ENCODE results near the gene CFAP57. TPM values are rescaled to one million over a fixed set of nuclear protein-coding genes. Genes with fewer than 3 reads are reported as not detected.

Gene CFAP57
- total and polyA plus RNA-seq, 2 of the 13 experiments (the other 11 are each of a cell fraction or from before 2014, with no cell fraction given): 0.01 TPM; not detected in 1

- TF ChIP-seq, protein P1, sequence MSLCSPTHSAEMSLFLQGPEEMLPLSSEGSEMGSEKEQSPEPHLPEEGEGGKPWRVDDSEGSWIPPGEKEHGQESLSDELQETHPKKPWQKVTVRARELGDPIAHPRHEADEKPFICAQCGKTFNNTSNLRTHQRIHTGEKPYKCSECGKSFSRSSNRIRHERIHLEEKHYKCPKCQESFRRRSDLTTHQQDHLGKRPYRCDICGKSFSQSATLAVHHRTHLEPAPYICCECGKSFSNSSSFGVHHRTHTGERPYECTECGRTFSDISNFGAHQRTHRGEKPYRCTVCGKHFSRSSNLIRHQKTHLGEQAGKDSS (CRISPR knock-in tag; IDR thresholded peaks at IDR 0.05; ENCODE audit: borderline replicate concordance, low read depth): no peak
- TF ChIP-seq ZNF337 (CRISPR knock-in tag; IDR thresholded peaks at IDR 0.05; ENCODE audit: borderline replicate concordance, low read depth) (no peak), ZNF709 (CRISPR knock-in tag; IDR thresholded peaks at IDR 0.05) (peak; percentile 43; the same call in 1 of the 2 replicates), ZNF772 (CRISPR knock-in tag; IDR thresholded peaks at IDR 0.05) (0 out of 2 replicates have a peak, but pooled peaks have one; percentile 21), SYNCRIP (IDR thresholded peaks at IDR 0.05; ENCODE audit: insufficient read depth, low read depth, low read length) (no peak), FOXO1 (CRISPR knock-in tag; IDR thresholded peaks at IDR 0.05) (peak; percentile 58; the same call in 1 of the 2 replicates), RARG (CRISPR knock-in tag; IDR thresholded peaks at IDR 0.05; ENCODE audit: low read depth) (no peak), LRRFIP1 (CRISPR knock-in tag; conservative IDR thresholded peaks at IDR 0.05) (no peak), ZNF33B (CRISPR knock-in tag; IDR thresholded peaks at IDR 0.05) (0 out of 2 replicates have a peak, but pooled peaks have one; percentile 56), KDM1A (CRISPR knock-in tag; IDR thresholded peaks at IDR 0.05) (no peak), ZHX2 (IDR thresholded peaks at IDR 0.05; ENCODE audit: low read depth) (no peak), ZHX2 (CRISPR knock-in tag; IDR thresholded peaks at IDR 0.05; ENCODE audit: borderline replicate concordance) (no peak), SMARCC2 (IDR thresholded peaks at IDR 0.05) (no peak), RBM22 (optimal IDR thresholded peaks at IDR 0.05; ENCODE audit: low read length) (no peak), HNRNPLL (IDR thresholded peaks at IDR 0.05; ENCODE audit: low read depth, low read length, poor library complexity, severe bottlenecking) (peak; percentile 39), JUN (CRISPR knock-in tag; IDR thresholded peaks at IDR 0.05) (no peak), PLRG1 (conservative IDR thresholded peaks at IDR 0.05) (no peak)
- TF ChIP-seq, protein P2, sequence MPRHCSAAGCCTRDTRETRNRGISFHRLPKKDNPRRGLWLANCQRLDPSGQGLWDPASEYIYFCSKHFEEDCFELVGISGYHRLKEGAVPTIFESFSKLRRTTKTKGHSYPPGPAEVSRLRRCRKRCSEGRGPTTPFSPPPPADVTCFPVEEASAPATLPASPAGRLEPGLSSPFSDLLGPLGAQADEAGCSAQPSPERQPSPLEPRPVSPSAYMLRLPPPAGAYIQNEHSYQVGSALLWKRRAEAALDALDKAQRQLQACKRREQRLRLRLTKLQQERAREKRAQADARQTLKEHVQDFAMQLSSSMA (CRISPR knock-in tag; IDR thresholded peaks at IDR 0.05): no peak
Observed at GRCh38 chr1:43285269-43285990, 113.3 kb downstream of the CFAP57 start, which contains the start of gene C1orf210 (continued).
